GM19035 (cell line): ENCODE data around the gene TMEM236.

Experiments used
- ATAC-seq: cut with Tn5 transposase; IDR thresholded peaks from one replicate; pipeline ENCODE4 v1.9.1; 2021; ENCODE audit not compliant: unreplicated experiment

The TMEM236 gene

GRCh38 chr10:17785276-17785930 is 33.4 kb downstream of the TMEM236 start:
- no peak for ATAC-seq

GRCh38 chr10:17787087-17787961 is 35.3 kb downstream of the TMEM236 start:
- ATAC-seq, result no peak

- no peak for ATAC-seq
Observed at GRCh38 chr10:17788646-17789045, 36.6 kb downstream of the TMEM236 start.

- ATAC-seq, result no peak
Observed at GRCh38 chr10:17789396-17789795, 37.4 kb downstream of the TMEM236 start.

GRCh38 chr10:17790651-17791050 is 38.6 kb downstream of the TMEM236 start:
- no peak for ATAC-seq

- ATAC-seq, result no peak
Observed at GRCh38 chr10:17792991-17793390, 41.0 kb downstream of the TMEM236 start.

GRCh38 chr10:17793823-17794644 is 42.0 kb downstream of the TMEM236 start:
- ATAC-seq, result no peak

- ATAC-seq, result no peak
Observed at GRCh38 chr10:17795083-17795482, 43.1 kb downstream of the TMEM236 start.

- no peak for ATAC-seq
Observed at GRCh38 chr10:17795813-17796594, 44.0 kb downstream of the TMEM236 start.

GRCh38 chr10:17801507-17801906 is 49.5 kb downstream of the TMEM236 start:
- no peak for ATAC-seq

- no peak for ATAC-seq
Observed at GRCh38 chr10:17802350-17802749, 50.3 kb downstream of the TMEM236 start.

- ATAC-seq, result no peak
Observed at GRCh38 chr10:17802976-17803375, 51.0 kb downstream of the TMEM236 start.

GRCh38 chr10:17805330-17805729 is 53.3 kb downstream of the TMEM236 start:
- ATAC-seq, result no peak

- no peak for ATAC-seq
Observed at GRCh38 chr10:17805921-17806577, 54.0 kb downstream of the TMEM236 start.

- no peak for ATAC-seq
Observed at GRCh38 chr10:17808971-17809841, 57.2 kb downstream of the TMEM236 start, which contains the start of gene MRC1. Gene MRC1 (plus strand): TSS chr10:17809348. CDS start chr10:17809466, 118 bp downstream.

- ATAC-seq, result no peak
Observed at GRCh38 chr10:17811146-17811865, 59.3 kb downstream of the TMEM236 start.

GRCh38 chr10:17814973-17815372 is 63.0 kb downstream of the TMEM236 start:
- no peak for ATAC-seq

GRCh38 chr10:17816199-17816598 is 64.2 kb downstream of the TMEM236 start:
- ATAC-seq, result no peak
